Hepatic stellate cell (primary cell): ENCODE results near the gene PGAP3.

Source experiments
- DNase-seq: peaks from one replicate; pipeline ENCODE4 v3.0.0; 2011; ENCODE audit warnings: low spot score

Gene PGAP3

DNA sequence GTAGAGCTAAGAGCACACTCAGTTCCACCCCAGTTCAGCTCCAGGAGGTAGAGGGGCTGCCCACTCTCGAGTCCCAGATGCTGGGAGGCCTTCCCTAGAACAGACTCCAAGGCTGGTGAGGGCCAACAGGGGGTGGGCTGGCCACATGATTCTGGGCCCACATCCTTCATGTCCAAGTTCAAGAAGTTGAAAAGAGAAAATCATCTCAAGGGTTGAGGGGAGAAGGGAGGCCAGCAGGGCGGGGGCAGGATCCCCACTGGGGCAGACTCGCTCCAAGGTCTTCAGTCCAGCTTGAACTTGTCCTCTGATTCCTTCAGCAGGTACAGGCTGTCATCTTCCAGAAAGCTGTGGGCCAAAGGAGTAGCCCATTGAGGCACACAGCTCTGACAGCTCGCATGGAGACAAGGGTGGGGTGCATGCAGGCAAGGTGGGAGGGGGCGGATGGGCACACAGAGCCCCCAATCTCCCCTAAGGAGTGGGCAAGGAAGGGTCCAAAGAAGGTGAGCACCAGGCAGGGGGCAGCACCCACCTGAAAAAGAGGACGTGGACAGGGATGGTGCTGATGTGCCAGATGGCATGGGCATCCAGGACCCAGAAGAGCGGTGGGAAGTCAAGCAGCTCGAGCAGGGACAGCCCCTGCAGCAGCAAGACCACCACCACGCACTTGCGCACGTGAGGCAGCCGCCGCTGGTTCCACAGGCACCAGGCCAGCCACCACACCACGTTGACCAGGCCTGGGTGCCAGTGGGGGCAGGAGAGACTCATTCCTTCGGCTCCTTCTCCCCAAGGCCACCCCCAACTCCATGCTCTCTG lies 15.1 kb downstream of the PGAP3 start:
- DNase-seq = no peak

DNA sequence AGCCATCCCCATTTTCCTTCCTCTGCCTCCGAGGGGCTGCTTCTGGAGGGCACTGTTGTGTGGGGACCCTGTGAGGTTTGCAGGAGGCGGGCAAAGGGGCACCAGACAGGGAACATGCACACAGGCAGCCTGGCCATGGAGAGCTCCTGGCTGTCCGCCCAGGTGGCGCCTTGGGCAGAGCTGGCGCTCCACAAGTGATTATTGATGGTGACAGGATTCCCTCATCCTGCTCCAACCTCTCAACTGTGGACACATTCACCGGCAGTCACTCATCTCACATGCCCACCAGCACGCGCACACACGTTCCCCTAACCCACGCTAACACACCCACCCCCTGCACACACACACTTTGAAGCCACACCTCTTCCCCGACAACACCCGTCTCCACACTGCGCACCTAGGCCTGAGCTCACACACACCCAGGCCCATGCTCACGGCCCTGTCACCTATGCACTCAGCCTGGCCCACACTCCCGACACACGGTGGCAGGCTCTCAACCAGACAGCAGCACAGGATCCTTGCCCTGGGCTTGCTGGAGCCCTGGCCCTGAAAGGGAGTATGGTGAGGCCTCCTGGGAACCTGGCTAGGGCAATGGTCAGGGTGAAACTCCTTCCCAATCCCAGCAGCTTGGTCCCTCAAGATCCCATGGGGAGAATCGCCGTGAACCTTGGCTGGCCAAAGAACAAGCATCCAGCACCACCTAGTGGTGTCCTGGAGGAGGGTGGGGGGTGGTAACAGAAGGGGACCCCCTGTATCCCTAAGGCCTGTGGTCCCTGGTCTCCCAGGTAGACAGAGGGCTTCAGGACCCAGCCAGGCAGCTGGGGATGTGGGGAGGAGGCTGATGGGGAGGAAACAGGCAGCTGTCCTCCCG lies 16.0 kb downstream of the PGAP3 start:
- DNase-seq = peak; percentile 81

DNA sequence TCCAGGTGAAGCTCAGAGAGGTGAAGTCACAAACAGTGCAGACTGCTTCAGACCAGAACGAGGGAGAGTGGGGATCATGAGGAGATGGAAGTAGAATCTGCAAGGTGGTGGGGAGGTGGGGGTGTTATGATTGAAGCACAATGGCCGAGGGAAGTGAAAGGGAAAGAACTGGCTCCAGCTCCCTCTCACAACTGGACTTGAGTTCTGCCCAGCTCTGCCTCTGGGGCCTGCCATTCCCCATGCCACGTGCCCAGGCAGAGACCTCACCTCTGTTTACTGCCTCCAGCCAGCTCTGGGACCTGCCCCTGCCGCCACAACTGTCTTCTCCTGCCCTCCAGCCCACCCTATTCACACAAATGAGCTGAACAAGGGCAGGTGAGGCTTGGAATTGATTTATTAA lies 17.1 kb downstream of the PGAP3 start:
- DNase-seq = no peak

DNA sequence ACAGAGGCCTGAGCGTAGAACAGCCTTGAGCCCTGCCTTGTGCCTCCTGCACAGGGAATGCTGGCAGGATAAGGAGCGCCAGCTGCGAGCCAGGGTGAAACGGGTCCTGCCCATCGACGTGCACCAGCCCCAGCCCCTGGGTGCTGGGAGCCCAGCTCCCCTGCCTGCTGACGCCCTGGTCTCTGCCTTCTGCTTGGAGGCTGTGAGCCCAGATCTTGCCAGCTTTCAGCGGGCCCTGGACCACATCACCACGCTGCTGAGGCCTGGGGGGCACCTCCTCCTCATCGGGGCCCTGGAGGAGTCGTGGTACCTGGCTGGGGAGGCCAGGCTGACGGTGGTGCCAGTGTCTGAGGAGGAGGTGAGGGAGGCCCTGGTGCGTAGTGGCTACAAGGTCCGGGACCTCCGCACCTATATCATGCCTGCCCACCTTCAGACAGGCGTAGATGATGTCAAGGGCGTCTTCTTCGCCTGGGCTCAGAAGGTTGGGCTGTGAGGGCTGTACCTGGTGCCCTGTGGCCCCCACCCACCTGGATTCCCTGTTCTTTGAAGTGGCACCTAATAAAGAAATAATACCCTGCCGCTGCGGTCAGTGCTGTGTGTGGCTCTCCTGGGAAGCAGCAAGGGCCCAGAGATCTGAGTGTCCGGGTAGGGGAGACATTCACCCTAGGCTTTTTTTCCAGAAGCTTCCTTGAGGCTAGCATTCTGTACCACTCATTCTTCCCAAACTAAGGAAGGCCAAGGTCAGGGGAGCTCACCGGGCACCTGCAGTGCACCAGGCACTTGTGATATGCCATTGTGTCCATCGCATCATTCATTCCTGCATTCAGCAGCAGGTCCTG lies 17.7 kb downstream of the PGAP3 start:
- DNase-seq = no peak

DNA sequence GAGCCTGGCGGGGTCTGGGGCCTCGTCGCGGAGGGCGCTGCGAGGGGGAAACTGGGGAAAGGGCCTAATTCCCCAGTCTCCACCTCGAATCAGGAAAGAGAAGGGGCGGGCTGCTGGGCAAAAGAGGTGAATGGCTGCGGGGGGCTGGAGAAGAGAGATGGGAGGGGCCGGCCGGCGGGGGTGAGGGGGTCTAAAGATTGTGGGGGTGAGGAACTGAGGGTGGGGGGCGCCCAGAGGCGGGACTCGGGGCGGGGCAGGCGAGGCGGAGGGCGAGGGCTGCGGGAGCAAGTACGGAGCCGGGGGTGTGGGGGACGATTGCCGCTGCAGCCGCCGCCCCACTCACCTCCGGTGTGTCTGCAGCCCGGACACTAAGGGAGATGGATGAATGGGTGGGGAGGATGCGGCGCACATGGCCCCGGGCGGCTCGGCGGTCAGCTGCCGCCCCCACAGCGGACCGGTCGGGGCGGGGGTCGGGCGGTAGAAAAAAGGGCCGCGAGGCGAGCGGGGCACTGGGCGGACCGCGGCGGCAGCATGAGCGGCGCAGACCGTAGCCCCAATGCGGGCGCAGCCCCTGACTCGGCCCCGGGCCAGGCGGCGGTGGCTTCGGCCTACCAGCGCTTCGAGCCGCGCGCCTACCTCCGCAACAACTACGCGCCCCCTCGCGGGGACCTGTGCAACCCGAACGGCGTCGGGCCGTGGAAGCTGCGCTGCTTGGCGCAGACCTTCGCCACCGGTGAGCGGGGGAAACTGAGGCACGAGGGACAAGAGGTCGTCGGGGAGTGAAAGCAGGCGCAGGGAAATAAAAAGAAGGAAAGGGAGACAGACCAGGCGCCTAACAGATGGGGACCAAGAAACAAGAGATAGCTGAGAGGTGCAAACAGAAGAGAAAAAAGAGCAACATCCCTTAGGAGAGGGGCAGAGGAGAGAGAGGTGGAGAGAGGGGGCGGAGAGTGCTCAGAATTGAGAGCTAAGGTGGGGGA lies 19.6 kb downstream of the PGAP3 start, which contains the start of gene PNMT:
Gene PNMT (plus strand): TSS at position 509 of the 980 bp plus-strand sequence. CDS start 23 bp downstream, at position 532.
- DNase-seq = peak; percentile 68

DNA sequence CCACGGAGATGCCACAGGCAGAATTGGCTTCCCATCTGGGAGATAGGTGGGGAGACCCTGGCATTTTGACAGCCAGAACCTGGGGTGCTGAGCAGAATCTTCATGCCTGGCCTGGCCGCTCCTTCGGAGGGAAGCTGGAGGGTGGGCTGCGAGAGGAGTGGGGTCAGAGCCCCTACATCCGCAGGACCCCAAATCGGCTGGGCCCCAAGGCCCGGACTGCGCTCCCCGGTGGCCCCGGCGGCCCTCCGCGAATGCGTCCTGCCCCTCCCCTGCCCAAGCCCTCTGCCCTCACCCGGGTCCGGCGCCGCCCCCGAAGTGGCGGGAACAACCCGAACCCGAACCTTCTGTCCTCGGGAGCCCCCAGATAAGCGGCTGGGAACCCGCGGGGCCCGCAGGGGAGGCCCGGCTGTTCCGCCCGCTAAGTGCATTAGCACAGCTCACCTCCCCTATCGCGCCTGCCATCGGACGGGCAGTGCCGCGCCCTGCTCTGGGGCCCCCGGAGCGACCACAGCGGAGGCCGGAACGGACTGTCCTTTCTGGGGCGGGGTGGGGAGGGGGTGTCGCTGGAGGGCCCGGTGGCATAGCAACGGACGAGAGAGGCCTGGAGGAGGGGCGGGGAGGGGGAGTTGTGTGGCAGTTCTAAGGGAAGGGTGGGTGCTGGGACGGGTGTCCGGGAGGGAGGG lies 20.5 kb downstream of the PGAP3 start:
- no peak for DNase-seq

DNA sequence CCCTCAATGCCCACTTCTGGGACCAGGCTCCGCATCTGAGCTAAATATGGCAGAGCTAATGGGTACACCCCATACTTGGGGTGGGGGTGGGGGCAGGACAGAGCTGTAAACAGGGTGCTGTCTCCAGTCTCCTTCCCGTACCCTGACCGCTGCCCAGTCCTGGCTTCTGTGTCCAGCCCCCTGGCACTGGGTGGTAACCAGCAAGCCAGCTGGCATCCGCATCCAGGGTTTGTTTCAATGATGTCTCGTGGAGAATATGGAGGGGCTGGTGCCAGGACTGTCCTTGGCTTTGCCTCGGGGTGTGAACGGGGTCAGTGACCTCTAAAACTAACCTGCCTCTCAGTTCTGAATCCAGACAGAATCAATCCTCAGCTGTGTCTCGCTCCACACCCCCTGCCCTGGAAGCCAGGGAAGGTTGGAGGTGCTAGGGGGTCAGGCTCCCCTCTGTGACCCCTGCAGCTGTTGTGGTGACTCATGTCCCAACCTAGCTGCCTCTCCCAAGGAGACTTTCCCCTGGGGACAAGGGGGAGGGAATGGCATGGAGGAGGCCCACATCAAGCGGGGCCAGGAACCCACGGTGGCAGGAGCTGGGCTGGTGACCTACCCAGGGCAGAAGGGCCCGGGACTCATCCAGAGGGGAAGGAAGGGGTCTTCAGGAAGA lies 21.1 kb downstream of the PGAP3 start:
- DNase-seq = no peak

DNA sequence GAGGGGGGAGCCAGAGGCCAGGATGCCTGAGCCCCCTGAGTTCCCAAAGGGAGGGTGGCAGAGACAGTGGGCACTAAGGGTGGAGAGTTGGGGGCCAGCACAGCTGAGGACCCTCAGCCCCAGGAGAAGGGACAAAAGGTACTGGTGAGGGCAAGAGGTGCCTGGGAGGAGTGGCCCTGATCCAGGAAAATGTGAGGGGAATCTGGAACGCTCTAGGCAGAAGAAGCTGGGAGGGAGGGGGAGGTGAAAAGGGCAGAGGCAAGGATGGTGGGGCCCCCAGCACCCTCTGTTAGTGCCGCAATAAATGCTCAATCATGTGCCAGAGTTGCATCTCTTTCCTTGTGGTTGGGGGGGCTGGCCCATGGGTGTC lies 21.6 kb downstream of the PGAP3 start:
- no peak for DNase-seq

DNA sequence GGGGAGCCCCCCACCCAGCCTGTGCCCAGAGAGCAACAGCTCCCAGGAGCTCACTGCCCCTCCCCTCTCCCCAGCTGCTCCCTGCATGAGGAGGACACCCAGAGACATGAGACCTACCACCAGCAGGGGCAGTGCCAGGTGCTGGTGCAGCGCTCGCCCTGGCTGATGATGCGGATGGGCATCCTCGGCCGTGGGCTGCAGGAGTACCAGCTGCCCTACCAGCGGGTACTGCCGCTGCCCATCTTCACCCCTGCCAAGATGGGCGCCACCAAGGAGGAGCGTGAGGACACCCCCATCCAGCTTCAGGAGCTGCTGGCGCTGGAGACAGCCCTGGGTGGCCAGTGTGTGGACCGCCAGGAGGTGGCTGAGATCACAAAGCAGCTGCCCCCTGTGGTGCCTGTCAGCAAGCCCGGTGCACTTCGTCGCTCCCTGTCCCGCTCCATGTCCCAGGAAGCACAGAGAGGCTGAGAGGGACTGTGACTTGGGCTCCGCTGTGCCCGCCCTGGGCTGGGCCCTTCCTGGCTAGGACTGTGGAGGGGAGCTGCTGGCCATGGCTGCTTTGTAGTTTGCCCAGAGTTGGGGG lies 22.1 kb downstream of the PGAP3 start:
- peak; percentile 68 for DNase-seq

DNA sequence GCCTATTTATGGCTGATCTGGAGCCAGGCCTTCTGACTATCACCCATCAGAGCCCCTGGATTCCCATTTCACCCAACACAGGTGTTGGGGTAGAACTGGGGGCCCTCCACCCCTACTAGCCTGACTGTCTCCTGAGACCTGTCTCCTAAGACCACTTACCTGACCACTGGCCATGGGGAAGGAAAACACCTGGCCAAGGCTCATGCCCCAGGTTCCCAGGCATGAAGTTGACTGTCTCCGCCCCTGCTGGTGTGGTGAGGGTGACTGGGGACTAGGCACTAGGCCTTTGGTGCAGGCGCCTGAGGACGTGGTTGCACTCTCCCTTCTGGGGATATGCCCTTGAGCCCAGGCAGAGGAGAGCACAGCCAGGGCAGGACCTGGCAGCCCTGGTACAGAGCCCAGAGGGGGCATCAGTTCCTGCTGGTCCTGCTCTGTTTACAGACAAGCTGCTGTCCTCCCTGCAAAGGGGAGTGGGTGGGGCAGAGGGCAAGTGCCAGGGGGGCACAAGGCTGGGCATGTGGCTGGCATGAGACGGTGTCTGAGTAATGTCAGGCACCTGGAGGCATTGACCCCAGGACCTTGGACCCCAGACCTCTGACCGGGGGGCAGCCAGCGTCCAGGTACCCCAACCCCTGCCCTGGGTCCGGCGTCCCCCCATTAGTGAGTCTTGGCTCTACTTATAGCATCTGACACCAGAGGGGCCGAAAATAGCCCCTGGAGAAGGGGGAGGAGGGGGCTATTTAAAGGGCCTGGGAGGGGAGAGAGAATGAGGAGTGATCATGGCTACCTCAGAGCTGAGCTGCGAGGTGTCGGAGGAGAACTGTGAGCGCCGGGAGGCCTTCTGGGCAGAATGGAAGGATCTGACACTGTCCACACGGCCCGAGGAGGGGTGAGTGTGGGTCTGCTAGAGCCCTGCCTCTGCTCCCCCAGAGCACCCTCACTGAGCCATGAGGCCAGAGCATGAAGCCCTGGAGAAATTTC lies 23.0 kb downstream of the PGAP3 start, which contains the start of gene TCAP:
Gene TCAP (plus strand): TSS at position 769 of the 981 bp plus-strand sequence. CDS start 11 bp downstream, at position 780.
- DNase-seq = no peak

DNA sequence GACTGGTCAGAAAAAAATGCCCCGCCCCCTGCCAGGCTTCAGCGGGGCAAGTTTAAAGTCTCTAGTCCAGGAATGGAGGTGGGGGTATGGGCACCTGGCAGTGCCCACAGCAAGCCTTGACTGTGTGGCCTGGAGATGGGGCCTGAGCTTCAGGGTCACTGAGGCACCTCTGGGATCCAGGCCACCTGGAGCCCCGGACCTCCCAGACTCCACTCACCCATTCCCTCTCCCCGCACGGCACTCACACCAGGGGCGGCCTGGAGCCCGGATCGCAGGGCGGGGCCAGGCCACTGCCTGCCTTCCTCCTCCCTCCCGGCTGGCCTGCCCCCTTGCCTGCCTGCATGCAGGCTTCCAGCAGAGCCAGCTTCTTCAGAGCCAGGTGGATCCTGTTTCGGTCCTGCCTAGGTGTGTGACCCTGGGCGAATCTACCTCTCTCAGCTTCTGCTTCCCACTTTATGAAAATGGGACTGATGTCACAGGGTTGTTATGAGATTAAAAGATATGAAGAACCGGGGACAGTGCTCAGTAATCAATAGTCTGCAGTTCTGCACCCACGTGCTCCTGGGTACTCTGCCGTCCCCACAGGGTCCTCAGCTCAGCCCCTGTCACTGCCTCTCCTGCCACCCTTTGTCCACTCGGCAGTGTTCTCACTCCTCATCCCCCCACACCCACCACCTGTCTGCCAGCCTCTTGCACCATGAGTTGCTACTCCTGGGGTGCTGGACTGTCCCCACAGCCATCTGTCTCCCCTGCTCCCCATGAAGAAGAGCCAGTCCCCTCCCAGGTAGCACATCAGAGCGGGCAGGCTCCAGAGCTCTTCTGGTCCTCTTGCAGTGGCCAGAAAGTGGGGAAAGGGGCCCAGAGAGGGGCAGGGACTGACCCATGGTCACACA lies 23.9 kb downstream of the PGAP3 start:
- no peak for DNase-seq

DNA sequence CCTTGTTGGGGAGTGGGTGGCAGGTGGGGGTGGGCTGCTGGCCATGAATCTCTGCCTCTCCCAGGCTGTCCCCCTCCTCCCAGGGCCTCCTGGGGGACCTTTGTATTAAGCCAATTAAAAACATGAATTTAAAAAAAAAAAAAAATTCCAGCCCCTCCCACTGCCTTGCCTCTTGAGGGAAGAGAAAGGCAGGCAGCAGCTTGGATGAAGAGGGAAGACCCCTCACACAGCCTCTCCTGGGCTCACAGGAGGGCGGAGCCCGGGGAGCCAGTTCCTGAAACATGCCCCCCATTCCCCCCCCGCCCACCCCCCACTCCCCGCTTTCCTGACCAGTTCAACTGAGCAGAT lies 24.5 kb downstream of the PGAP3 start:
- no peak for DNase-seq

DNA sequence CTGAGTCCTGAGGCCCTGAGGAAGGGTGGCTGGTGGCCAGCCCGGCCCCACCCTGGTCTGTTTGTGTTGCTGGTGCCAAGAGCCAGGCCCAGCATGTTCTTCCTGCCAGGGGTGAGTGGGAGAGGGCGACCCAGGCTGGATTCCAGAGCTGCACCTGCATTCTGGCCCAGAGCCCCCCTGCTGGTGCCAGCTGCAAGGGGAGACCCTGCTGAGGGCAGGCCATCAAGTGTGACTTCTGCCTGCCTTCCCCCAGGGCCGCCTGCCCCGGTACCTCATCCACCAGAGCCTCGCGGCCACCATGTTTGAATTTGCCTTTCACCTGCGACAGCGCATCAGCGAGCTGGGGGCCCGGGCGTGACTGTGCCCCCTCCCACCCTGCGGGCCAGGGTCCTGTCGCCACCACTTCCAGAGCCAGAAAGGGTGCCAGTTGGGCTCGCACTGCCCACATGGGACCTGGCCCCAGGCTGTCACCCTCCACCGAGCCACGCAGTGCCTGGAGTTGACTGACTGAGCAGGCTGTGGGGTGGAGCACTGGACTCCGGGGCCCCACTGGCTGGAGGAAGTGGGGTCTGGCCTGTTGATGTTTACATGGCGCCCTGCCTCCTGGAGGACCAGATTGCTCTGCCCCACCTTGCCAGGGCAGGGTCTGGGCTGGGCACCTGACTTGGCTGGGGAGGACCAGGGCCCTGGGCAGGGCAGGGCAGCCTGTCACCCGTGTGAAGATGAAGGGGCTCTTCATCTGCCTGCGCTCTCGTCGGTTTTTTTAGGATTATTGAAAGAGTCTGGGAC lies 25.1 kb downstream of the PGAP3 start:
- DNase-seq = no peak

DNA sequence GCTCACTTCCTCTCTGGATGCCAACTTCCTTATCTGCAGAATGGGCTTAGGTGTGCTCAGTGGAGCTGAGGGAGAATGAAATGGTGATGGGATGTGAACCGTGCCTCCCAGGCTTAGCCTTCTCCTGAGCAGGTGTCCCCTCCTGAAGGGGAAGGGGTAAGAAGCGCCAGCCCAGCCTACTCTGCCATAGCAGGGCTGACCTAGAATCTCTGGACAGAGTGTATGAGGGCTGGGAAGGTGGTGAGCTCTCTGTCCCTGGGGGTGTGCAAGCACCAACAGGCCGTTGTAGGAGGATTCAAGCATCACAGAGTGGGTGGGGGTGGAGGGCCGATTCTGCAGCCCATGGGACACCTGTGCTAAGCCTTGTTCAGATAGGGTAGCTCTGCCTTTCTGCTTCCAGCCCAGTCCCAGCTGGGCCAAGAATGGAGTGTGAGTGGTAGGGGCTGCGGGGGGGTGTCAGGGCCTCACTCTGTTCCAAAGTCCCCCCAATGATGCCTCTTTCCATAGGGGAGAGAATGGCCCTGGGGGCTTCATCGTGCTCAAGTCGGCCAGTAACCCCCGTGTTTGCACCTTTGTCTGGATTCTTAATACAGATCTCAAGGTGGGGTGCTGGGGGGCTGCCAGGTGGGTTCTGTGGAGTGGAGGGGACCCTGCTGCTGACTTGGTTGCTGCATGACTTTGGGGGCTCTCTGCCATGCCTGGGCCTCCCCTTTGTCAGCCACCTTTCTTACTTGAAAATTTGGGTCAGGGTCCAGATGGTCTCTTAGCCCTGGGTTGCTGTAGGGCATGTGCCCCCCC lies 25.9 kb downstream of the PGAP3 start:
- no peak for DNase-seq
